Activated CD4-positive, alpha-beta T cell treated with anti-CD3 and anti-CD28 coated beads, Interleukin-2, amount 50 U/mL, for 24 hours (primary cell): ENCODE measurements around the gene DDX1.

Experiments used
- DNase-seq, 2 donors: peaks; one replicate each; pipeline ENCODE4 v3.0.0-alpha.2; 2020; ENCODE audit warnings: low read depth in 1 of 2, low spot score in 1 of 2

DDX1 gene

DNA sequence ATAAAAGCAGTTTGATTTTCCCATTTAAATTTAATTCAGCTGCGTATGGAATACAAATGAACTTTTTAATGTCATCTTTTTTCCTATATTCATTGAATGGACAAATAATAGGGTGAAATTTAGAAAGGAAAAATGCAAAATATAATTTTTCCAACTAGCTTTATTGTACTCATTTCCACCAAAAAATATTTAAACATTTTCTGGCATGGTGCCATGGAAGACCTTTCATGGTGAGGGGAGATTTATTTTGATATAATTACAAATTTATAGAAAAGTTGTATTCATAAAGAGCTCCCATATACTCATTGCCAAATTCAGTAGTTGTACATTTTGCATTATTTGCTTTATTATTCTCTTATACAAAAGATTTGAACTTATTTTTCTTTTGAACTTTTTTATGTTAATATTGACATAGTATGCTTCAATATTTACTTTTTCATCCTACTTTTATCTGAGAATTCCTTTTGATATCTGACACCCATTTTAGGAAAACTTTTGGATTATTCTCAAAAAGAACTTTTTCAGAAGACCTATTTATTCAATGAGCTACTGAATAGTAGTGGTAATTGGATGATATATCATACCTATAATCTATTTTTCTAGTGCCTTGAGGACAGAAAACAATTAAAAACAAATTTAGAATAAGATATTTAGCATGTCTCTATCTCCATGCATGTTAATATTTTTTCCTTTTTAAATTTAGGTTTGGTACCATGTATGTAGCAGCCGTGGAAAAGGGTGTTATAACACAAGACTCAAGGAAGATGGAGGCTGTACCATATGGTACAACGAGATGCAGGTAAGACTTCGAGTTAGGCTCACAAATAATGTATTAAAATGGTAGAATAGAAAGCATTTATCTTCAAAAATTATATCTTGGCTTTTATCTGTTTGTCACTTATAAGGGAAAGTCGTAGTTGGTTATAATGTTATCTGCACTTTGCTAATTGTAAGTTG lies 37.5 kb downstream of the DDX1 start:
- DNase-seq, result no peak

DNA sequence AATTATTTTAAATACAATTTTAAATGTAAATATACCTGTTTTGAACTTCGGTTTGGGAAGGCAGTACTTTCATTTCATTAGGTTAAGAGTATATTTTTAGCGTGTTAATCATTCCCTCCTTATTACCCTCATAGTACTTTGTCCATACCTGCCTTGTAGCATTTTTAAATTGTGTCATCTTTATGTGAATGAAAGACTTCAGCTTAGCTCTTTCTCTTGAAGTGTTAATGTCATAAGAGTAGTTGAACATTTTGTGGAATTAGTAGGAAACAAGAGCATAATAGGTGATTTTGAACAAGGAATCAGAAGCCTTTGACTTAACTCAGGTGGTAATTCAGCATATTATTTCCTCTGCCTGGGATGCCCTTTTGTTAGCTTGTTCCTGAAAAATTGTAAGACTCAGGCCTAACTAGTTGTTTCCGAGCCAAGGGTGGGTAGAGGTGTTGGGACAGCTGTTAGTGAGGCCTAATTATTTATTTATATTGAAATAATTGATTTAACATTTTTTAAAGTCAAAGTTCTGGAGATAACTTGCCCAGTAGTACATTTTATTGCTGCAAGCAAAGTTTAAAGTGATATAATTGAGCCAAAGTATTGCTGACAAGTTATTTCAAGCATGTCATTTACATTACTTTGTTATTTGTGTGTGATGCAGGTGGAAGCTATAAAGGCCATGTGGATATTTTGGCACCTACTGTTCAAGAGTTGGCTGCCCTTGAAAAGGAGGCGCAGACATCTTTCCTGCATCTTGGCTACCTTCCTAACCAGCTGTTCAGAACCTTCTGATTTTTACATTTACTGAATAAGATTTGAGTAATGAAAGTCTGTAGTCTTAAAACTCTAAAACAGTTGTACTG lies 38.7 kb downstream of the DDX1 start:
- DNase-seq, result no peak

DNA sequence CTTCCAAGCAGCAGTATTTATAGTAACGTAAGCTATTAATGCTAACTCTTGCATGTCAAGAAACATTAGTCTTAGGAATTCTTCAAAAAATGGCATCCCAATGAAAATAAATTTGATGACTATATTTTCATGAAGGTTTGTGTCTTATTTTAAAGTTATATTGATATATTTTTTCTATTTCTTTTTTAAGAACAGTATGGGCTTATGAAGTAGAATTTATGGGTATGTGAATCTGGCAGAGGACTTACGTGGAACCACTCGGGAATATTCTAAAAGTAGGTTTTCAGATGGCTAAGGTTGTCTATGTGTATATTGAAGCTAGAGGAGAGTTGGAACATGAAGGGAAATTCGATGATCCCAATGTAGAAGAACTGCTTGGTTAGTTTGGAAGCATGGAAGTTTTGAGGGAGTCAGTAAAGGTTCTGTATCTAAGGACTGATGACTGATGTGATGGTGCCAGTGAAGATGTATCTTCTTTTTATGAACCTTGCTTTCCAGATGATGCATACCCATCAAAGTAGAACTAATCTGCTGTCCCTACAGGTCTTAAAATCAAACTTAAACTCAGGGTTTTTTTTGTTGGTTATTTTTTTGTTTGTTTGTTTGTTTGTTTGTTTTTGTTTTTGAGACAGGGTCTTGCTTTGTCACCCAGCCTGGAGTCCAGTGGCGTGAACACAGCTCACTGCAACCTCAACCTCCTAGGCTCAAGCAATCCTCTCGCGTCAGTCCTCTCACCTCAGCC lies 39.5 kb downstream of the DDX1 start:
- no peak for DNase-seq

DNA sequence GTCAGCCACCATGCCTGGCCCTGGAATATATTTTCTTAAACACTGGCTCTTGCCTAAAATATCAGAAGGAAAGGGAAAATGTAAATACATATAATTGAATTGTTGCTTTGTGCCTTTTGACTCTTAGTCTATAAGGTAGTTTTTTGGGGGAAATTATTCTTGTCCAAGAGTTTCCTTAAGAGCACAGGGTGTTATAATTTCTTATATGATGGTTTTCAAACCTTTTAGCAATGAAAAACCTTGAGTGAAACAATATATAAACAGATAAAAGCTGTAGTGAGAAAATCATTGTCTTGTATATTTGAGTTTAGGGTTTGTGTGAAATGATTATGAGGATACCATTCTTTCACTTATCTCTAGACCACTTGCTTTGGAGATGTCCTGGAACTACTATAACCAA lies 40.2 kb downstream of the DDX1 start:
- no peak for DNase-seq

DNA sequence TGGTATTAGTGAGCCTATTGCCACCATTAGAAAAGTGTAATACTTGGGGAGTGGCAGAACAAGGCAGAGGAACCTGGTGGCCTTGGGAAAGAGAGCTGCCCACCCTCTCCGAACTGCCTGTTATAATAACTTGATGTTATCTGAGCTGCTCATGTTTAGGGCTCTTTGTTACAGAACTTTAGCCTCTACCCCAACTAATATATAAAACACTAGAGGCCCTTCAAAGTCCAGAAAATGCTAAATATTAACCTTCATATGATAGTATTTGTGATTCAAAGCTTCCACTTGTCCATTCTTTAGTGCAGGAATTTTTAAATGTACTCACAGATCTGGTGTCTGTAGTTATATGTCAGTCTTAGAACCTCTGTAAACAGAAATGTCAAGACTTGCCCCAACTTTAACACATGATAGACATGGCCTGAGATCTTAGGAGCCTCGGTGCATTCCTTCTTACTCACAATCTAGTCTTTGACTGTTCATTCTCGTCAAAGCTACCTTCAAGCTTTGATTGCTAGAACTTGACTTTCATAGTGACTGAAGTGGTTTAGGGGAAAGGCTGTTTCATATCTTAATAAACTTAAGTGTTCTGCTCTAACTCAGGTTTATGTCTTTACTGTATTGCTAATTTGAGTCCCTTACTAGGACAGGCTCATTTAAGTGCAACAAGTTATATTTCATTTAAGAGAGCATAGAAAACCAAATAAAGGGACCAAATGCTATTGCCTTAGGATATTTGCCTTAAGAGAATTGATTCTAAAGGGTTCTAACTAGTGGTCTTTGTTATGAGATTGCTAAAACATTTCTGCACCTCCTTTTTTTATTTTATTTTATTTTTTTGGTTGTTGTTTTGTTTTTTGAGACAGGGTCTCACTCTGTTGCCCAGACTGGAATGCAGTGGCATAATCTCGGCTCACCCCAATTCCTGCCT lies 41.6 kb downstream of the DDX1 start:
- DNase-seq, result no peak

DNA sequence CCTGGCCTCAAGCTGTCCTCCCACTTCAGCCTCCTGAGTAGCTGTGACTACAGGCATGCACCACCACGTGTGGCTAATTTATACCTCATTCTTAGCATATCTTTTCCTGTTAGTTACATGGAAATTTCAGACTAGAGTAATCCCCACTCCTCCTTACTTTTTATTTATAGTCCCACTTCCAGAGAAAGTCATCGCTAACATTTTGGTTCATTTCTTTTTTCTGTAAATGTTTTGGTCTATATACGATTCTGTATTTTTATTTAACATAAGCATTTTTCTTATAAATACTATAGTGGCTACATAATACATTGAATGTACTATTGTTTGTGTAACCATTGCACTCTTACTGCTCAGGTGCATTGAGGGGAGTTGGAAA lies 42.3 kb downstream of the DDX1 start:
- DNase-seq, result no peak

DNA sequence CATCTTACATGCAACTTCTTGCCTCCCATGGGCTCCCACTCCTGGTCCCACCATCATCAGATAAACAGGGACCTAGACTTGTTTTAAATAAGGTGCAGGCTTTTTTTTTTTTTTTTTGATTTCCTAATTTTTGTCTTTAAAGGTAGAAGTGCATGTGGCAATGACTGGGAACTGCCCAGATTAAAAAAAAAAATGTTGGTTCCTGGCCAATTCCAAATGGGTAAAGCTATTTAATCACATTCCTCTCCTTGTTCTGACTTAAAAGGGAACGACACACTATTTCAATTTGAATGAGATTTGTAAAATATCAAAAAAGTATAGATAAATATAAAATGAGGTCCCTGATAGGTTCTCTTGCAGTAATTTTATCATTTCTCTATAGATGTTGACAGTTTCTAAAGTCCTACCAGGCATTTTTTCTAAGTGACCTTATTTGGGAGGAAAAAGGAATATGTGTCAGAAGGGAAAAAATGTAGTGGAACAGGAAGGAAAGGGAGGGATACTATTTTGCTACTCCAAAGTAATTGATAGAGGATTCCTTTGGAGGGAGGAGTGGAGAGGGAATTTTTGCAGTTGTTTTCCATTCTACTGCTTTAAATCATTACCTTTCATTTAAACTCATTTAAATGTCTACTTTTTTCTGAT lies 43.3 kb downstream of the DDX1 start:
- DNase-seq, result no peak

DNA sequence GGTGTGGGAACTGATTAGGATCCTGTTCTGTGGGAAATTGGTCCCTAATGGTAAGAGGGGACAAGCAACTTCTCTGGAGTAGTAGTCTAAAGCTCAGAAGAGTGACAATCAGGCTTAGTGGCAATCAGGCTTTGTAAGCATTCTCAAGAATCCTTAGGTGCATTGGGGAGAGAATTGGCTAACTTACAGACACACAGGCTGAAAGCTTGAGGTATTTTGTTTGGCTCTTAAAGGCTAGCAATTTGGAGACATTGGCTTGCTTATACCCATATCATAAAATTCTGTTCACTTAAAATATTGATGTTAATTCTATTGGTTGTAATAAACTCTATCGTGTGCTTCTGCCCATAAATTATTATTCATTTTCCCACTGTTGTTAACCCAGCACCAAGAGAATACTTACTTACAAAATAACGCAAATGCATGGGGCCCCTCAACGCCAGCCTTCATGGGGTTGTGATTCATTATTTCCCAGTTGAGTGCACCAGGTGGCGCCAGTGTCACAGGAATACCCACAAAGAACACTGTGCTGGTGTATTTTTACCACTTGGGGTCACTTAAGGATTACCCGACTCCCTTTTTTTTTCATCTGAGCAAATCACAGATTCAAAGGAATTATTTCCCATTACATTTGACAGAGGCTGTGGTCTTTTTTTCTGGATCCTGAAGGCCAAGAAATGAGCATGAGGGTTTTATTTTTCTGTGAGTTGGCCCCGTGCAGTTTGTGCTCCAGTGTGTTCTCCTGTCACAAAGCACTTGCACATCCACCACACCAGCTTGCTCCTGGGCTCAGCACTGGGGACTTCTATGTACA lies 45.5 kb downstream of the DDX1 start:
- DNase-seq, result peak; percentile 16 to 39

DNA sequence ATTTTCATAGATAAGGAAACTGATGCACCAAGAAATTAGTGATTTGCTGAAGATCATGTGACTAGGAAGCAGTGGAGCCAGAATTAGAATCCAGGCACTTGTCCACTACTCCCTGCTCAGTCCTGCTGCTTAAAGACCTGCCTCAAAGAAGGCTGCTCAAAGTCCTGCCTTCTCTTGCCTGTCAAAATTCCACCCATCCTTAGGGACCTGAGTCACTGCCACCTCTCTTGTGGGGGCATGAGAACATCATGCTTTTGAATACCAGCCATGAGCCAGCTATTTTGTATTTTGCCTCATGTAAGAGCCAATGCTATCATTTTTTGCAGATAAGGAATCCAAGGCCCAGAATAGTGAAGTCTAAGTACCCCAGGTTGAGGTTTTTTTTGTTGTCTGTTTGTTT lies 47.1 kb downstream of the DDX1 start:
- DNase-seq, result no peak

DNA sequence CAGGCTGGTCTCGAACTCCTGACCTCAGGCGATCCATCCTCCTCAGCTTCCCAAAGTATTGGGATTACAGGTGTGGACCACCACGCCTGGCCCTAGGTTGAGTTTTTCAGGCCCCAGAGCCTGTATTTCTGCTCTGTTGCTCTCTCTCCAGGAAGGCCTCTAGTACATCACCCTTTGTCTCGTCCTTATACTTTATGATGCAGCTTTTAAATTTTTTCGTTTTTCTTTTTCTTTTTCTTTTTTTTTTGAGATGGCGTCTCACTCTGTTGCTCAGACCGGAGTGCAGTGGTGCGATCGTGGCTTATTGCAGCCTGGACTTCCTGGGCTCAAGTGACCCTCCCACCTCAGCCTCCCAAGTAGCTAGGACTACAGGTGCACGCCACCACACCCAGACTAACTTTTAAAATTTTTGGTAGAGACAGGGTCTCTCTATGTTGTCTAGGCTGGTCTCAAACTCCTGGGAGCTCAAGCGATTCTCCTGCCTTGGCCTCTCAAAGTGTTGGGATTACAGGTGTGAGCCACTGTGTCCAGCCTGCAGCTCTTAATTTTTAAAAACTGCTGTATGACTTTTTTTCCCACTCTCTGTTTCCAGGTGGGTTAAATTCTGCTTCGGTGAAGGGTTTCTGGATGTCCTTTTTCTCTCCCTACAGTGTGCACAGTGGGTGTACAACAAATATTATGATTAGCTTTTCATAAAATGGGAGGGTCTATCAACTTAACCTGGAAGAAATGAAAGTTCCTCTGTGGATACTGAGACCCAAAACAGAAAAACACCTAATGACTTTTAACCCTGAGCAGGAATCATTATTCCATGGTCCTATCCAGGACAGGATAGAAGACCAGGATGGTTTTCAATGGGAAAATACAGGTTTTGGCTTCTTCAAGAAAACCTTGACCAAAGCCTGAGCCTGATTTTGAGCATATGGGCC lies 47.9 kb downstream of the DDX1 start:
- DNase-seq, result no peak

DNA sequence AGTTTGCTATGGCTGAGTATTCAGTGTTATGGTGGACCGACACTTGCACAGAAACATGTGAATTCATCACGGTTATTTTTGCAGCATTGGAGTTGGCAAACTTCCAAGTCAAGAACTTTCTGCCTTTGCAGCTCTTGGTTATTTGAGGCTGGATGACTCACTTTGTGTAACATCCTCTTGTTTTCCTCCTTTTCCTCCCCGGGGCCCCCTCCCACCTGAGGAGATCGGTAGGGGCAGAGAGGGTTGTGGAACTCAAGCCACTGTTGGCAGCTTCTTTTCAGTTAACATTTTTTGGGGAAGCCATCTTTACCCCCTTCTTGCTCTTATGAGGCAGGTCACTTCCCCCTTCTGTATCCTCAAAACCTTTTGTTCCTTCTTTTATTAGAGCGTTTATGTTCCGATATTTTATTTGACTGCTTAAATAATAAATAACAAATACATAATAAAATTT lies 48.6 kb downstream of the DDX1 start:
- no peak for DNase-seq

DNA sequence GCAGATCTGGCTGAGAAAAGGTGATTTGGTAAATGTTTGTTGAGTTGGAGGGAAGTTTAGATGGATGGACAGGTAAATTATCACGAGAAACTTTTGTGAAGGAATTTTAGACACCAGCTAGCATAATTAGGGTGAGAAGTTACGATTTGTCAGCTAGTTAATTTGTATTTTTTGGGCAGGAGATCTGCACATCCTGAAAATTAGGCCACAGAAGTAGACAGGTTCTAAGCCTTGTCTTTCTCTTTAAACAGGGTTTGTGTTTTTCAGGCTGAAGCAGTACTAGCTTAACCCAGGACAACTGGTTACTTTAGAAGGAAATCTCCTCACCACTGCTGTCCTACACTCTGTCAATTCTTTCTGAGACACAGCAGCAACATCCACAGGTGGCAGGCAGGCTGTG lies 49.1 kb downstream of the DDX1 start:
- DNase-seq, result no peak

DNA sequence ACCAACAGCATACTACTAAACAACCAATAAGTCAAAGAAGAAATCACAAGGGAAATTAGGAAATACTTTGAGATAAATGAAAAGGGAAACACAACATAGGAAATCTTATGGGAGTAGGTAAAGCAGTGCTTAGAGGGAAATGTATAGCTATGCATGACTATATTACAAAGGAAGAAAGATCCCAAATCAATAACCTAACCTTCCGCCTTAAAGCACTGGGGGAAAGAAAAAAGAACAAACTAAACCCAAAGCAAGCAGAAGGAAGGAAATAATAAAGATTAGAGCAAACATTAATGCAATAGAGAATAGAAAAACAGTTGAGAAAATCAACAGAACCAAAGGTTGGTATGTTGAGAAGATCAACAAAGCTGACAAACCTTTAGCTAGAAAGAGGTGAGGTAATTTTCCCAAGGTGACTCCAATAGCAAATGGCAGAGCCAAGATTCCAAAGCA lies 49.9 kb downstream of the DDX1 start:
- DNase-seq, result no peak

DNA sequence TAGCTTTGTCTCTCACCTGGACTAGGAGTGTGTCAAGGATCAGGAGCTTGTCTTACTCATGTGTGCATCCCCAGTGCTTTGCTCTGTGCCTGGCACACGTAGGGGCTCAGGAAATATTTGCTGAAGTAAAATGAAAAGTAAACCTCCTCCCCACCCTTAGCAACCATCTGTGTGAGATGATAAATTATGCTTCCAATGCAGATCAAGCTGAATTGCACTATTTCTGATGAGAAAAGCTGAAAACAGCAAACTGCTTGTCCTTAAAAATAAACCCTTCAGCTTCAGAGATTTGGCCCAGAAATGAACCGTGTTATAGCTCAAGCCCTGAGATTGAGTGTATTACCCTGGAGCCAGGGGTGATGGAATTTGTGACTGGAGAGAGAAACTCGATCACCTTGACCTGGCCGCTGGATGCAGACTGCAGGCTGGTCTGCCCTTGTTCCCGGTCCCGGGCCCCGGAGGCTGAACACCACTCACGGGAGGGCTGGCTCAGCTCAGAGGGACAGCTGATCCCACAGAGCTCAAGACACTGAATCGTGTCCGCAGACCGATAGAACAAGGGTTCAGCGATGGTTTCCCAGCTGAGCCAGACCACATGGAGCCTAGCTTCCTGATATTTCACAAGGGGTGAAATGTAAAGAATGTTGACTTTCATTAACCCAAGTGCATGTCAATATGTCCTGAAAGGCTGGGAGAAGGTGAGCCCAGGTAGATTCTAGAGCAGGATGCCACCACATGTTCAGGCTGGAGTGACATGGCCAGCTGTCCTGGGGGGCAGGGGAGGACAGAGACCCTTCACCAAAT lies 50.5 kb downstream of the DDX1 start:
- no peak for DNase-seq

DNA sequence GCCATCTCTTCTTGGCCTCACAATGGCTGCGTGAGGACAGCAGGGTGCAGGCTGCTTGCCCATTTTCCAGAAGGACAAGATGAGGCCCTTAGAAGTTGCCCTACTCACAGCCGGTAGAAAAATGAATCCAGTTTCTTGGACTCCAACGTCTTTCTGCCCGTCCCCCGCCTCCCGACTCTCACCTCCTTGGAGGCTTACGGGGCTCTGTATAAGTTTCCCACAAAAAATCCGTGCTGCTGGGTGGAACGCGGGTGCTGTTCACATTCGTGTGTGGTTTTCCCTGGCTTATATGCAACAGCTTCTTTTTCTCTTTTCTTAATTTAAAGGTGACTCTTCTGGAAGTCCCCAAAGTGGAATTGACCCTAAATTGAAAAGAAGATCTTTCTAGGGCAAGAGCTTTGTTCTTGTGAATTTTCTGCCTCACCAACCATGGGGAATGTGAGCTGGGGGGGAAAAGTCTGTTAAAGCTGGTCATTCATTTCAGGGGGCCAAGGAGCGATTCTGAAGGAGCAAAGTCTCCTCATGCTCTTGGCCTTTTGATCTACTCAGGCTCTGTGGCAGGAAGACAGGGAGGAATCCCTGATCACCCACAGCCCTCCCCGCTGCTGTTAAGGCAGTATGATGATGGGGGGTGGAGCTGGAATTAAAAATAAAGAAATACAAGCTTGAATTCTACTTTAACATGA lies 51.3 kb downstream of the DDX1 start:
- DNase-seq, result no peak

DNA sequence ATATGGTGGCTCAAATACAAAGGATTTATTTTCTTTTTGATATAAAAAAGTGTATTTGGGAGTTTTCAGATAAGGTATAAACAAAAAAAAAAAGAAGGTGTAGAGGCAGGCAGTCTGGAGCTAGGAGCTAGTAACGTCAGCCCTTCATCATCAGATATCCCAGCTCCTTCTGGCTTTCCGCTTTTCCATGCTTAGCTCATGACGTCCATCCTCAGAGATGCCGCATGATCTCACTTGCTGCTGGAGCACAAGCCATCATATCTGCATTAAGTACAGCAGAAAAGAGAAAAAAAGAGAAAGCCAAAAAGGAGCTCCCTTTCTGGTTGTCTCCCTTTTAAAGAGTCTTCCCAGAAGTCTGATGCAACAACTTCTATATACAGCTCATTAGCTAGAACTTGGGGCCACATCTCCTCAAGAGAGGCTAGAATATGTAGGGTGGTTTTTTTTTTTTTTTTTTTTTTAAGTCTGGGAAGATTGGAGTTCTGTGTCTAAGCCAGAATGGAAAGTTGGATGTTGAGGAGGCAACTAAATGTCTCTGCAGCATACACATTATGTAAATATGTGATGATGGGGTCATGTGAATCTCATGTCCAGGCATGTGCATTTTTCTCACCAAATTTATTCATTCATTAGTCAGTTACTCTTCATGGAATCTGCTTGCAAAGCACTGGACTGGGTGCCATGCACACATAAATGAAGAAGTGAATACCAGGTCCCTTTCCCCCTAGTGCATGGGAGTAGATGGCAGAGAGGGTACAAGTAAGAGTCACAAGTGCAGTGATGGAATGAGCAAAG lies 52.3 kb downstream of the DDX1 start:
- DNase-seq, result no peak
